Measurements from ENCODE around the gene EPHB6. TPM values are rescaled to one million over a fixed set of nuclear protein-coding genes. Genes with fewer than 3 reads are reported as not detected.

Gene EPHB6
- polyA plus RNA-seq, 1 donor = 6.8 TPM

- Histone ChIP-seq H3K4me3 (ENCODE audit: low read length) (peak overlapping the region; percentile 45), H3K27me3 (ENCODE audit: control insufficient read depth, insufficient read depth, low read length) (peaks cover 29% of the 10 kb centered on the region), H3K9me3 (ENCODE audit: control insufficient read depth, low read depth, low read length) (no peaks in the 10 kb centered on the region), H3K36me3 (ENCODE audit: control insufficient read depth, insufficient read depth, low read length) (no peaks in the 10 kb centered on the region), H3K4me1 (ENCODE audit: control insufficient read depth, insufficient read depth, low read length) (no peaks in the 10 kb centered on the region), H3K27ac (ENCODE audit: low read length) (no peak overlapping the region)
- no CpG with 5 or more reads among the region's 43 CpGs for WGBS (ENCODE audit: insufficient coverage, low lambda C conversion rate)
- no peak for DNase-seq
Measured at GRCh38 chr7:142855114-142855743, 353 bp downstream of the EPHB6 start.

- Histone ChIP-seq H3K9me3 (ENCODE audit: control insufficient read depth, low read depth, low read length) (no peaks in the 10 kb centered on the region), H3K36me3 (ENCODE audit: control insufficient read depth, insufficient read depth, low read length) (no peaks in the 10 kb centered on the region), H3K27ac (ENCODE audit: low read length) (no peak overlapping the region), H3K27me3 (ENCODE audit: control insufficient read depth, insufficient read depth, low read length) (peaks cover 29% of the 10 kb centered on the region), H3K4me1 (ENCODE audit: control insufficient read depth, insufficient read depth, low read length) (no peaks in the 10 kb centered on the region), H3K4me3 (ENCODE audit: low read length) (peak overlapping the region; percentile 45)
- DNase-seq = no peak
- WGBS (ENCODE audit: insufficient coverage, low lambda C conversion rate) = no CpG with 5 or more reads among the region's 12 CpGs
Measured at GRCh38 chr7:142855756-142856564, 1.1 kb downstream of the EPHB6 start.

- H3K4me1 ChIP-seq (ENCODE audit: control insufficient read depth, insufficient read depth, low read length) = no peaks in the 10 kb centered on the region
- no peaks in the 10 kb centered on the region for H3K36me3 ChIP-seq (ENCODE audit: control insufficient read depth, insufficient read depth, low read length)
- peaks cover 29% of the 10 kb centered on the region for H3K27me3 ChIP-seq (ENCODE audit: control insufficient read depth, insufficient read depth, low read length)
- WGBS (ENCODE audit: insufficient coverage, low lambda C conversion rate) = no CpG with 5 or more reads among the region's 7 CpGs
- H3K27ac ChIP-seq (ENCODE audit: low read length) = no peak overlapping the region
- no peak for DNase-seq
- no peak overlapping the region for H3K4me3 ChIP-seq (ENCODE audit: low read length)
- H3K9me3 ChIP-seq (ENCODE audit: control insufficient read depth, low read depth, low read length) = no peaks in the 10 kb centered on the region
Measured at GRCh38 chr7:142856565-142857245, 1.8 kb downstream of the EPHB6 start.

- H3K4me1 ChIP-seq (ENCODE audit: control insufficient read depth, insufficient read depth, low read length) = no peaks in the 10 kb centered on the region
- WGBS (ENCODE audit: insufficient coverage, low lambda C conversion rate) = 88% methylated on average over 1 of the region's 5 CpGs
- H3K27ac ChIP-seq (ENCODE audit: low read length) = no peak overlapping the region
- H3K9me3 ChIP-seq (ENCODE audit: control insufficient read depth, low read depth, low read length) = no peaks in the 10 kb centered on the region
- H3K36me3 ChIP-seq (ENCODE audit: control insufficient read depth, insufficient read depth, low read length) = no peaks in the 10 kb centered on the region
- no peak overlapping the region for H3K4me3 ChIP-seq (ENCODE audit: low read length)
- no peak for DNase-seq
- H3K27me3 ChIP-seq (ENCODE audit: control insufficient read depth, insufficient read depth, low read length) = peaks cover 29% of the 10 kb centered on the region
Measured at GRCh38 chr7:142857625-142858024, 2.7 kb downstream of the EPHB6 start.

GRCh38 chr7:142859411-142859810, 4.5 kb downstream of the EPHB6 start:
- Histone ChIP-seq H3K36me3 (ENCODE audit: control insufficient read depth, insufficient read depth, low read length) (no peaks in the 10 kb centered on the region), H3K27me3 (ENCODE audit: control insufficient read depth, insufficient read depth, low read length) (peaks cover 23% of the 10 kb centered on the region), H3K27ac (ENCODE audit: low read length) (no peak overlapping the region), H3K4me3 (ENCODE audit: low read length) (no peak overlapping the region), H3K4me1 (ENCODE audit: control insufficient read depth, insufficient read depth, low read length) (no peaks in the 10 kb centered on the region), H3K9me3 (ENCODE audit: control insufficient read depth, low read depth, low read length) (no peaks in the 10 kb centered on the region)
- DNase-seq = no peak

- H3K27ac ChIP-seq (ENCODE audit: low read length) = no peak overlapping the region
- H3K4me1 ChIP-seq (ENCODE audit: control insufficient read depth, insufficient read depth, low read length) = no peaks in the 10 kb centered on the region
- H3K27me3 ChIP-seq (ENCODE audit: control insufficient read depth, insufficient read depth, low read length) = peaks cover 21% of the 10 kb centered on the region
- WGBS (ENCODE audit: insufficient coverage, low lambda C conversion rate) = 81% methylated on average over 3 of the region's 5 CpGs
- DNase-seq = no peak
- H3K36me3 ChIP-seq (ENCODE audit: control insufficient read depth, insufficient read depth, low read length) = no peaks in the 10 kb centered on the region
- no peaks in the 10 kb centered on the region for H3K9me3 ChIP-seq (ENCODE audit: control insufficient read depth, low read depth, low read length)
- H3K4me3 ChIP-seq (ENCODE audit: low read length) = no peak overlapping the region
Measured at GRCh38 chr7:142859829-142860228, 5.0 kb downstream of the EPHB6 start.

GRCh38 chr7:142860968-142861367, 6.1 kb downstream of the EPHB6 start:
- WGBS (ENCODE audit: insufficient coverage, low lambda C conversion rate) = no CpG with 5 or more reads among the region's 3 CpGs
- Histone ChIP-seq H3K9me3 (ENCODE audit: control insufficient read depth, low read depth, low read length) (no peaks in the 10 kb centered on the region), H3K4me3 (ENCODE audit: low read length) (no peak overlapping the region), H3K27me3 (ENCODE audit: control insufficient read depth, insufficient read depth, low read length) (peaks cover 11% of the 10 kb centered on the region), H3K36me3 (ENCODE audit: control insufficient read depth, insufficient read depth, low read length) (no peaks in the 10 kb centered on the region), H3K4me1 (ENCODE audit: control insufficient read depth, insufficient read depth, low read length) (no peaks in the 10 kb centered on the region), H3K27ac (ENCODE audit: low read length) (no peak overlapping the region)
- no peak for DNase-seq

GRCh38 chr7:142862351-142862750, 7.5 kb downstream of the EPHB6 start:
- no peaks in the 10 kb centered on the region for H3K9me3 ChIP-seq (ENCODE audit: control insufficient read depth, low read depth, low read length)
- no peak overlapping the region for H3K27ac ChIP-seq (ENCODE audit: low read length)
- no CpG with 5 or more reads among the region's 4 CpGs for WGBS (ENCODE audit: insufficient coverage, low lambda C conversion rate)
- peaks cover 3% of the 10 kb centered on the region for H3K27me3 ChIP-seq (ENCODE audit: control insufficient read depth, insufficient read depth, low read length)
- no peaks in the 10 kb centered on the region for H3K4me1 ChIP-seq (ENCODE audit: control insufficient read depth, insufficient read depth, low read length)
- DNase-seq = no peak
- H3K4me3 ChIP-seq (ENCODE audit: low read length) = no peak overlapping the region
- H3K36me3 ChIP-seq (ENCODE audit: control insufficient read depth, insufficient read depth, low read length) = no peaks in the 10 kb centered on the region

GRCh38 chr7:142862786-142863400, 8.0 kb downstream of the EPHB6 start:
- WGBS (ENCODE audit: insufficient coverage, low lambda C conversion rate) = no CpG with 5 or more reads among the region's 7 CpGs
- Histone ChIP-seq H3K4me3 (ENCODE audit: low read length) (no peak overlapping the region), H3K27ac (ENCODE audit: low read length) (no peak overlapping the region), H3K36me3 (ENCODE audit: control insufficient read depth, insufficient read depth, low read length) (no peaks in the 10 kb centered on the region), H3K9me3 (ENCODE audit: control insufficient read depth, low read depth, low read length) (no peaks in the 10 kb centered on the region), H3K27me3 (ENCODE audit: control insufficient read depth, insufficient read depth, low read length) (no peaks in the 10 kb centered on the region), H3K4me1 (ENCODE audit: control insufficient read depth, insufficient read depth, low read length) (no peaks in the 10 kb centered on the region)
- DNase-seq = no peak

- H3K27me3 ChIP-seq (ENCODE audit: control insufficient read depth, insufficient read depth, low read length) = no peaks in the 10 kb centered on the region
- no CpG with 5 or more reads among the region's 37 CpGs for WGBS (ENCODE audit: insufficient coverage, low lambda C conversion rate)
- H3K4me3 ChIP-seq (ENCODE audit: low read length) = no peak overlapping the region
- DNase-seq = no peak
- H3K4me1 ChIP-seq (ENCODE audit: control insufficient read depth, insufficient read depth, low read length) = no peaks in the 10 kb centered on the region
- peaks cover 2% of the 10 kb centered on the region for H3K9me3 ChIP-seq (ENCODE audit: control insufficient read depth, low read depth, low read length)
- no peak overlapping the region for H3K27ac ChIP-seq (ENCODE audit: low read length)
- H3K36me3 ChIP-seq (ENCODE audit: control insufficient read depth, insufficient read depth, low read length) = no peaks in the 10 kb centered on the region
Measured at GRCh38 chr7:142863891-142864685, 9.2 kb downstream of the EPHB6 start.

Measured in large intestine (tissue), 3 donors.